Measurements from ENCODE around the gene LEKR1. TPM values are rescaled to one million over a fixed set of nuclear protein-coding genes. Genes with fewer than 3 reads are reported as not detected.

Gene LEKR1
- total RNA-seq, 1 experiment from 2014 or later, result 0.90 TPM

GRCh38 chr3:156806698-156807097 lies 19.5 kb upstream of the LEKR1 start:
- Histone ChIP-seq H3K36me3 (ENCODE audit: insufficient read depth, low read length, poor library complexity, severe bottlenecking) (no peaks in the 10 kb centered on the region), H3K27me3 (replicated peaks; ENCODE audit: insufficient read depth, low read depth, low read length, poor library complexity) (no peaks in the 10 kb centered on the region), H3K9me3 (ENCODE audit: low read depth, low read length, poor library complexity, severe bottlenecking) (peaks cover 5% of the 10 kb centered on the region), H3K4me3 (ENCODE audit: low read depth, low read length, poor library complexity, severe bottlenecking) (no peak overlapping the region), H3K4me1 (ENCODE audit: insufficient read depth, low read length, poor library complexity, severe bottlenecking) (no peaks in the 10 kb centered on the region), H3K27ac (ENCODE audit: low read depth, low read length, poor library complexity, severe bottlenecking) (no peak overlapping the region)
- CTCF ChIA-PET, result no interaction called here
- no peak for TF ChIP-seq CTCF (conservative IDR thresholded peaks at IDR 0.05; ENCODE audit: low read depth, low read length)
- no peak for TF ChIP-seq EZH2 (IDR thresholded peaks at IDR 0.05; ENCODE audit: borderline replicate concordance, low read depth, low read length, poor library complexity, severe bottlenecking)
- BruUV-seq (replicated peaks), result no TSS peak
- intact Hi-C loops (cut with micrococcal nuclease; ENCODE audit: unreplicated experiment), result no loop called here
- DNase-seq (ENCODE audit: low spot score), result no peak
- POLR2A ChIA-PET (ENCODE audit: low non-redundant PET), result no interaction called here

- POLR2A ChIA-PET (ENCODE audit: low non-redundant PET), result no interaction called here
- intact Hi-C loops (cut with micrococcal nuclease; ENCODE audit: unreplicated experiment), result no loop called here
Measured at GRCh38 chr3:156808025-156808424, 18.1 kb upstream of the LEKR1 start.

GRCh38 chr3:156811089-156811862 lies 14.9 kb upstream of the LEKR1 start:
- H3K36me3 ChIP-seq (ENCODE audit: insufficient read depth, low read length, poor library complexity, severe bottlenecking), result no peaks in the 10 kb centered on the region
- peaks cover 7% of the 10 kb centered on the region for H3K4me1 ChIP-seq (ENCODE audit: insufficient read depth, low read length, poor library complexity, severe bottlenecking)
- ChIA-PET CTCF (no interaction called here), POLR2A (ENCODE audit: low non-redundant PET) (no interaction called here)
- no peak for DNase-seq (ENCODE audit: low spot score)
- no peak overlapping the region for H3K27ac ChIP-seq (ENCODE audit: low read depth, low read length, poor library complexity, severe bottlenecking)
- TF ChIP-seq EZH2 (IDR thresholded peaks at IDR 0.05; ENCODE audit: borderline replicate concordance, low read depth, low read length, poor library complexity, severe bottlenecking), result no peak
- TF ChIP-seq CTCF (conservative IDR thresholded peaks at IDR 0.05; ENCODE audit: low read depth, low read length), result no peak
- intact Hi-C loops (cut with micrococcal nuclease; ENCODE audit: unreplicated experiment), result no loop called here
- H3K4me3 ChIP-seq (ENCODE audit: low read depth, low read length, poor library complexity, severe bottlenecking), result no peak overlapping the region
- no peaks in the 10 kb centered on the region for H3K9me3 ChIP-seq (ENCODE audit: low read depth, low read length, poor library complexity, severe bottlenecking)
- H3K27me3 ChIP-seq (replicated peaks; ENCODE audit: insufficient read depth, low read depth, low read length, poor library complexity), result no peaks in the 10 kb centered on the region
- no TSS peak for BruUV-seq (replicated peaks)

More at GRCh38 chr3:156808025-156808424, 18.1 kb upstream of the LEKR1 start:
- Histone ChIP-seq H3K4me3 (ENCODE audit: low read depth, low read length, poor library complexity, severe bottlenecking) (no peak overlapping the region), H3K36me3 (ENCODE audit: insufficient read depth, low read length, poor library complexity, severe bottlenecking) (no peaks in the 10 kb centered on the region), H3K27ac (ENCODE audit: low read depth, low read length, poor library complexity, severe bottlenecking) (no peak overlapping the region), H3K27me3 (replicated peaks; ENCODE audit: insufficient read depth, low read depth, low read length, poor library complexity) (no peaks in the 10 kb centered on the region), H3K4me1 (ENCODE audit: insufficient read depth, low read length, poor library complexity, severe bottlenecking) (no peaks in the 10 kb centered on the region), H3K9me3 (ENCODE audit: low read depth, low read length, poor library complexity, severe bottlenecking) (peaks cover 5% of the 10 kb centered on the region)
- no TSS peak for BruUV-seq (replicated peaks)
- no peak for DNase-seq (ENCODE audit: low spot score)
- CTCF ChIA-PET, result no interaction called here
- TF ChIP-seq EZH2 (IDR thresholded peaks at IDR 0.05; ENCODE audit: borderline replicate concordance, low read depth, low read length, poor library complexity, severe bottlenecking), result no peak

All from A673 (cell line).